GM21526 (cell line): ENCODE results near the gene OTULIN.

Source experiments
- ATAC-seq: cut with Tn5 transposase; IDR thresholded peaks from one replicate; pipeline ENCODE4 v1.9.1; 2021; ENCODE audit warnings: moderate library complexity; ENCODE audit not compliant: unreplicated experiment, low FRiP score

Gene OTULIN

GRCh38 chr5:14664270-14665100, at the start of gene OTULIN:
OTULIN (plus strand) TSS chr5:14664718; CDS start chr5:14664826, 108 bp downstream.
- ATAC-seq, result peak; percentile 65

GRCh38 chr5:14615365-14615764, 49.2 kb upstream of the OTULIN start:
- no peak for ATAC-seq

- no peak for ATAC-seq
These were observed 47.1 kb upstream of the OTULIN start for GRCh38 chr5:14617441-14617840.

DNA sequence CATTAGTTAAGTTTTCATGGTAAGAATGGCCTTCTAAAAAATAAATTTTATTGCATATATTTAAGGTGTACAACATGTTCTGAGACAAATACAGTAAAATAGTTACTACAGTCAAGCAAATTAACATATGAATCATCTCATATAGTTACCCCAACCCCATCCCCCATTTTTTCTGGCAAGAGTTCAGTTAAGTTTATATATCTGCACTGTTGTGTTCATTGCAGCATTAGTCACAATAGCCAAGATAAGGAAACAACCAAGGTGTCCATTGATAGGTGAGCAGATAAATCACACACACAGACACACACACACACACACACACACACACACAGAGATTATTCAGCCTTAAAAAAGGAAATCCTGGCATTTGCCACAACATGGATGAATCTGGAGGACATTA, 37.2 kb upstream of the OTULIN start:
- ATAC-seq, result no peak

GRCh38 chr5:14628346-14628745, 36.2 kb upstream of the OTULIN start:
- ATAC-seq, result no peak

DNA sequence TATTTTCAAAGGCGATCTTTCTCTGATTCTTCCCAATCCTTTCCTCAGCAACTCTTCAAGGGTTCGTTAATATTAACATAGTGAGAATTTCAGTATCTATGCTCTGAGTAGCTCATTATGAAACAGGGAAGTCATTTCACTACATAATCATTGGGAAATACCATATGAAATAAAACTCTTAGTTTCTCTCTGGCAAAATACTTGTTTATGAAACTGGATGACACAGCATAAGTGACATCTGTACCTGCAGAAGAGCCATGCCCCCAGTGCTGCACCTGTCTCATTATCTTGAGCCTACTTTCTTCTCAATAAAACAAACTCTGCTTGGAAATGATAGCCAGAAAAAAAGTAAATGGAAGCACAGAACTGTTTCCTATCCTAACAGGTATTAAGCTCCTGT, 33.8 kb upstream of the OTULIN start:
- ATAC-seq, result no peak

DNA sequence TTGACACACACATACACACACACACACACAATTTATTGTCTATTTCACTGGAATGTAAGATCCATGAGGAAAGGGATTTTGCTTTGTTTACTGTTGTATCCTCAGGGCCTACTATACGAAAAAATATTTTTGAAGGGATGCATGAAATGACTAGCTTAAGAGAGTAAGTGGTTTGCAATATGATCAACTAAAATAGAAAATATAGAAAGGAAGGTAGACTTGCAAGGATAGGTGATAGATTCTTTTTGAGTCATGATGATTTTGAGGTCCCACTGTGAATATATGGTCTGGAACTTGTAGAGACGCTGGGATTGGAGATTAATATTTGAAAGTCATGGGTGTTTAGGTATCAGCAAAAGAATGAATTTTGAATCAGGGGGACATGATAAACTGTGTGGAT, 28.9 kb upstream of the OTULIN start:
- no peak for ATAC-seq

GRCh38 chr5:14640765-14641164, 23.8 kb upstream of the OTULIN start:
- no peak for ATAC-seq

- no peak for ATAC-seq
These were observed 19.8 kb upstream of the OTULIN start for GRCh38 chr5:14644623-14645237.

DNA sequence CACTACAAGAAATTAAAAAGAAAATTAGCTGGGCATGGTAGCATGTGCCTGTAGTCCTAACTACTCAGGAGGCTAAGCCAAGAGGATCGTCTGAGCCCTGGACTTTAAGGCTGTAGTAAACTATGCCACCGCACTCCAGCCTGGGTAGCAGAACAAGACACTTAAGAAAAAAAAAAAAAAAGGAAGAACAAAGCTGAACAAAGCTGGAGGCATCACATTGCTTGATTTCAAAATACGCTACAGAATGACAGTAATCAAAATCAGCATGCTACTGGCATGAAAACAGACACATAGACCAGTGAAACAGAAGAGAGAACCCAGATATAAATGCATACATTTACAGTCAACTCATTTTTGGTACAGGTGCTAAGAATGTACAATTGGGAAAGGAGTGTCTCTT, 14.5 kb upstream of the OTULIN start:
- no peak for ATAC-seq

DNA sequence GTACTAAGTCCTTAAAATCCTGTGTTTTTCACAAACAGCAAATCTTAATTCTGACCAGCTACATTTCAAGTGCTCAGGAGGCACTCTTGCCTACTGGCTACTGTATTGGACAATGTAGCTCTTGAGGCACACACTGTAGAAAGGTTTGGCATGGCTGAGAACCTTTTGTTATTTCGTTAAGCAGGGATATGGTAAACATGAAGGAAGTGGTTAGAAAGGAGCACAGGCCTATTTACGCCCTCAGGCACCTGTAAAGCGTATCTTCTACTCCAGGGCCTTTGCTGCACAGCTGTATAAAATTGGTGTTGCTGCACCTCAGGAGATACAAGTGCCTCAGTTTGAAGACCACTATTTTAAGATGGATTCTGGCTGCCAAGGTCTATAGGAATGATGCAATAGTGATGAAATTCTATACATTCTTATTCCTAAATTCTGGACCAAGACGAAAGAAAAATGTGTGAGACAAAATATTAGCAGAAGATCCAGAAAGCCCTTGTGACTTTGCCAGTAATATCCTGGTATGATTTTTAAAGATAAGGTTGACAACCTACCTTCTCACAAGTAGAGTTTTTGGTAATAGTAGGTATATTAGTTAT, 9.3 kb upstream of the OTULIN start:
- ATAC-seq, result no peak

GRCh38 chr5:14656898-14657297, 7.6 kb upstream of the OTULIN start:
- no peak for ATAC-seq

GRCh38 chr5:14659821-14660607, 4.5 kb upstream of the OTULIN start:
- no peak for ATAC-seq

- no peak for ATAC-seq
These were observed 3.7 kb upstream of the OTULIN start for GRCh38 chr5:14660833-14661232.

GRCh38 chr5:14662721-14663260, 1.7 kb upstream of the OTULIN start:
- ATAC-seq, result no peak

- peak; percentile 18 for ATAC-seq
These were observed 716 bp upstream of the OTULIN start for GRCh38 chr5:14663734-14664269.

DNA sequence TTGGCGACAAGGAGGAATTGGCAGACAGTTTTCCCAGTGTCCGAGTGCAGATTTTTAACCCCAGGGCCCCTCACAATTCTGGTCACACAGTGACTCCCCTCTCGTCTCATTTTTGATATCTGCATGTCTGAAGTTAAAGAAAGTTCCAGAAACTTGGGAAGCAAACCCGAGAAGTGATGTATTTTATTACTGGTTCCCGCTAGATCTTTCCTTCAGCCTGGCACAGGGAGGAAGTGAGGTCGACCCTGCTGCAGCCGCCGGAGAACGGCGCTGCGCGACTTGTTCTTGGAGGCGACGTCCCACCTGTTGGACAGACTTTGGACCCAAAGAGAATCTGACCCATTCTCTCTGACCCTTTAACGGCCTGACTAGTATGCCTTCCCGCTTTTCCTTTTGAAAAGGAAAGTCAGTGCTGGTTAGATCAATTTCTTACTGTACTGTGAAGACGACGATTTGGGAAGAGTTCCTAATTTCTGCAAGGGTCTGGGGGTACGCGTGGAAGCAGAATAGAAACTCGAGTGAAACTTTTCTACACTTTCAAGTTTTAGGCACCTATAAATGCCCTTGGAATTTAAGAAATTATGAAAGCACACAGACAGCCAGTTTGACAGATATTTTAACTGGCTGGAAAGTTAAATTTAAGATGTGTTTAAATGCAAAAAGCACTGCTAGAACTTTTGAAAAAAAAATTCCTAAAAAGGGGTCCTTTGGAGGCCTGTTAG, 744 bp downstream of the OTULIN start:
- no peak for ATAC-seq

DNA sequence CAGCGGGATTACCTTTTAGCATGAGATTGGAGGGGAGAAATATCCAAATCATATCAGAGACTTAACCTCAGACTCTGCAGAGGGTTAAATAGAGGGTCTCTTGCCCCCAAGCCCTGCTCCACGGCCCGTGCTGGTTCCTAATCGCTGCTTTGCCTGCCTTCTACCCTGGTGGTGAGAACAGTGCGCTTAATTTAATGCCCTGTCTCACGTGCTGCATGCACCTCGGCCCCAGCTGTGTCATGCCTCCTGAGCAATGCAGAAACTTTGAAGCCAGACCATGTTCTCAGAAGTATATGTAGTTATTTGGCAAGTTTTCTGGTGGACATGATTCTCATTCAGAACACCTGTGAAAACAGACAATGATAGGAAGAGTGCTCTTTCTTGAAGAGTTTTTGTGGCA, 1.4 kb downstream of the OTULIN start:
- peak; percentile 40 for ATAC-seq

- no peak for ATAC-seq
These were observed 1.8 kb downstream of the OTULIN start for GRCh38 chr5:14666357-14666756.

GRCh38 chr5:14667290-14667689, 2.8 kb downstream of the OTULIN start:
- no peak for ATAC-seq
